H9 (cell line): ENCODE data around the gene PAK1IP1. TPM values are rescaled to one million over a fixed set of nuclear protein-coding genes. Genes with fewer than 3 reads are reported as not detected.

Experiments used
- DNase-seq: peaks from one replicate; pipeline ENCODE4 v3.0.0-alpha.2; 2017
- H2AFZ ChIP-seq: one replicate; pipeline ENCODE4 v1.6.1; 2013; ENCODE audit warnings: mild to moderate bottlenecking, low read length, control low read depth, moderate library complexity
- H2AK5ac ChIP-seq: 2 replicates; pipeline ENCODE4 v1.6.1; 2013; ENCODE audit warnings: low read length, control low read depth, mixed read lengths; ENCODE audit not compliant: insufficient read length
- H2BK120ac ChIP-seq: one replicate; pipeline ENCODE4 v1.6.1; 2013; ENCODE audit warnings: low read depth, mild to moderate bottlenecking, low read length, control low read depth, inconsistent platforms; ENCODE audit not compliant: poor library complexity, severe bottlenecking
- H2BK12ac ChIP-seq: 2 replicates; pipeline ENCODE4 v1.6.1; 2013; ENCODE audit warnings: low read length, control low read depth, mixed read lengths, low read depth; ENCODE audit not compliant: insufficient read length
- H2BK15ac ChIP-seq: 2 replicates; pipeline ENCODE4 v1.6.1; 2013; ENCODE audit warnings: low read depth, low read length, control low read depth
- H2BK20ac ChIP-seq: one replicate; pipeline ENCODE4 v1.6.1; 2013; ENCODE audit warnings: low read depth, mild to moderate bottlenecking, low read length, control low read depth, inconsistent platforms; ENCODE audit not compliant: poor library complexity, severe bottlenecking
- H2BK5ac ChIP-seq: 2 replicates; pipeline ENCODE4 v1.6.1; 2013; ENCODE audit warnings: low read length, control low read depth, mixed read lengths; ENCODE audit not compliant: insufficient read length
- H3K14ac ChIP-seq: 2 replicates; pipeline ENCODE4 v1.6.1; 2013; ENCODE audit warnings: low read length, control low read depth; ENCODE audit not compliant: insufficient read depth
- H3K18ac ChIP-seq: 2 replicates; pipeline ENCODE4 v1.6.1; 2013; ENCODE audit warnings: low read depth, mild to moderate bottlenecking, mixed read lengths, low read length, control low read depth; ENCODE audit not compliant: insufficient read length
- H3K23ac ChIP-seq: 2 replicates; pipeline ENCODE4 v1.6.1; 2013; ENCODE audit warnings: low read length, control low read depth, mixed read lengths, low read depth; ENCODE audit not compliant: insufficient read length
- H3K23me2 ChIP-seq: 2 replicates; pipeline ENCODE4 v1.6.1; 2013; ENCODE audit warnings: low read depth, mild to moderate bottlenecking, mixed read lengths, low read length, control low read depth; ENCODE audit not compliant: insufficient read length, poor library complexity, severe bottlenecking
- H3K27ac ChIP-seq: 2 replicates; pipeline ENCODE4 v1.5.1; 2013; ENCODE audit warnings: low read length, control low read depth, mixed read lengths, low read depth; ENCODE audit not compliant: insufficient read length
- H3K27me3 ChIP-seq: 2 replicates; pipeline ENCODE4 v1.6.1; 2013; ENCODE audit warnings: low read length, control low read depth, inconsistent platforms; ENCODE audit not compliant: insufficient read depth
- H3K4ac ChIP-seq: 2 replicates; pipeline ENCODE4 v1.6.1; 2013; ENCODE audit warnings: low read depth, mild to moderate bottlenecking, control low read depth, inconsistent platforms, low read length, moderate library complexity
- H3K4me1 ChIP-seq: 2 replicates; pipeline ENCODE4 v1.6.1; 2013; ENCODE audit warnings: low read length, control low read depth, inconsistent platforms; ENCODE audit not compliant: insufficient read depth
- H3K4me2 ChIP-seq: 2 replicates; pipeline ENCODE4 v1.6.1; 2013; ENCODE audit warnings: low read length, control low read depth, mixed read lengths; ENCODE audit not compliant: insufficient read length, insufficient read depth
- H3K56ac ChIP-seq: 2 replicates; pipeline ENCODE4 v1.6.1; 2013; ENCODE audit warnings: low read depth, mild to moderate bottlenecking, mixed read lengths, low read length, control low read depth; ENCODE audit not compliant: insufficient read length
- H3K79me1 ChIP-seq: 2 replicates; pipeline ENCODE4 v1.6.1; 2013; ENCODE audit warnings: low read depth, mild to moderate bottlenecking, moderate library complexity, low read length, control low read depth, inconsistent platforms; ENCODE audit not compliant: insufficient read depth, poor library complexity, severe bottlenecking
- H3K79me2 ChIP-seq: 2 replicates; pipeline ENCODE4 v1.6.1; 2013; ENCODE audit warnings: low read length, control low read depth, inconsistent platforms; ENCODE audit not compliant: insufficient read depth
- H3K9ac ChIP-seq: 2 replicates; pipeline ENCODE4 v1.6.1; 2013; ENCODE audit warnings: low read length, control low read depth, mixed read lengths; ENCODE audit not compliant: insufficient read length; ENCODE audit errors: extremely low read depth
- H3K9me3 ChIP-seq: one replicate; pipeline ENCODE4 v1.6.1; 2013; ENCODE audit warnings: low read depth, low read length, inconsistent platforms; ENCODE audit not compliant: control insufficient read depth
- H3T11ph ChIP-seq: one replicate; pipeline ENCODE4 v1.6.1; 2013; ENCODE audit warnings: mild to moderate bottlenecking, low read length, control low read depth, inconsistent platforms
- H4K20me1 ChIP-seq: one replicate; pipeline ENCODE4 v1.6.1; 2013; ENCODE audit not compliant: control insufficient read depth, insufficient read length, insufficient read depth
- H4K5ac ChIP-seq: 2 replicates; pipeline ENCODE4 v1.6.1; 2013; ENCODE audit warnings: low read depth, mild to moderate bottlenecking, mixed read lengths, low read length, control low read depth; ENCODE audit not compliant: insufficient read length
- H4K8ac ChIP-seq: replicated peaks from 2 replicates; pipeline ENCODE4 v1.6.1; 2013; ENCODE audit warnings: low read length, control low read depth, mixed read lengths, low read depth; ENCODE audit not compliant: insufficient read length
- H4K91ac ChIP-seq: 2 replicates; pipeline ENCODE4 v1.6.1; 2013; ENCODE audit warnings: low read depth, mild to moderate bottlenecking, moderate library complexity, mixed read lengths, low read length, control low read depth; ENCODE audit not compliant: insufficient read length
- H3K27ac Mint-ChIP-seq, 3 experiments: 2 replicates in 2 of 3; 3 replicates in 1 of 3; pipeline ENCODE4 v1.8.0; 2020 to 2021; ENCODE audit warnings: mixed read lengths in 3 of 3, mild to moderate bottlenecking in 1 of 3, moderate library complexity in 1 of 3
- H3K27me3 Mint-ChIP-seq: 2 replicates; pipeline ENCODE4 v1.8.0; 2021; ENCODE audit warnings: low read depth, mild to moderate bottlenecking, moderate library complexity, mixed read lengths
- H3K36me3 Mint-ChIP-seq, 3 experiments: 2 replicates in 2 of 3; 3 replicates in 1 of 3; pipeline ENCODE4 v1.8.0; 2020 to 2021; ENCODE audit warnings: low read depth in 3 of 3, mixed read lengths in 3 of 3; ENCODE audit not compliant: insufficient read depth in 1 of 3
- H3K4me1 Mint-ChIP-seq, 2 experiments: 2 replicates each; pipeline ENCODE4 v1.8.0; 2020; ENCODE audit warnings: mixed read lengths in 2 of 2
- H3K4me3 Mint-ChIP-seq, 2 experiments: 2 replicates in 1 of 2; 3 replicates in 1 of 2; pipeline ENCODE4 v1.8.0; 2020 to 2021; ENCODE audit warnings: mild to moderate bottlenecking in 2 of 2, mixed read lengths in 2 of 2, moderate library complexity in 1 of 2
- H3K9me3 Mint-ChIP-seq, 2 experiments: 2 replicates in 1 of 2; 3 replicates in 1 of 2; pipeline ENCODE4 v1.8.0; 2020; ENCODE audit warnings: mild to moderate bottlenecking in 2 of 2, mixed read lengths in 2 of 2, moderate library complexity in 1 of 2
- CTCF ChIP-seq: fragments of 200-600 bp; sonication (generic); conservative IDR thresholded peaks from 3 replicates; pipeline ENCODE4 v1.8.0; 2021; ENCODE audit warnings: antibody characterized with exemption, mild to moderate bottlenecking
- WGBS: extraction: QIAGEN DNeasy Blood & Tissue Kit; methylation state at CpG from one replicate; pipeline ENCODE4 v1.1.7; 2013; ENCODE audit warnings: missing lambda C conversion rate, low lambda C conversion rate, mixed read lengths; ENCODE audit not compliant: insufficient read length; ENCODE audit errors: extremely low coverage; 5-methylcytosine and 5-hydroxymethylcytosine counted together
- total RNA-seq: library from RNA; stranded (reverse); gene quantifications from 2 replicates; pipeline ENCODE4 v1.2.1, GENCODE V29; 2021

The PAK1IP1 gene
- total RNA-seq, 1 experiment from 2014 or later: 44.8 TPM

GRCh38 chr6:10733151-10733715, 38.5 kb downstream of the PAK1IP1 start:
- Histone ChIP-seq H2BK15ac (no peak overlapping the region), H2BK120ac (no peak overlapping the region), H3K4me2 (no peak overlapping the region), H3K9me3 (no peaks in the 10 kb centered on the region), H3K27ac (no peak overlapping the region), H2BK20ac (no peak overlapping the region), H3K4me1 (no peaks in the 10 kb centered on the region), H3K79me1 (no peaks in the 10 kb centered on the region), H3K23ac (no peak overlapping the region), H3T11ph (no peak overlapping the region), H3K23me2 (no peaks in the 10 kb centered on the region), H3K18ac (no peak overlapping the region), H3K9ac (no peak overlapping the region), H3K79me2 (no peaks in the 10 kb centered on the region), H4K20me1 (no peaks in the 10 kb centered on the region), H3K4ac (no peak overlapping the region), H4K91ac (no peak overlapping the region), H4K8ac (no peak overlapping the region), H4K5ac (no peak overlapping the region), H2AK5ac (no peak overlapping the region), H3K56ac (no peak overlapping the region), H3K14ac (no peak overlapping the region), H3K27me3 (no peaks in the 10 kb centered on the region), H2BK5ac (no peak overlapping the region), H2BK12ac (no peak overlapping the region), H2AFZ (no peak overlapping the region)
- H3K36me3 Mint-ChIP-seq: peaks cover 20 to 42% (median 40%) of the 10 kb centered on the region in 3 experiments; a peak in 6 of 7 replicates
- H3K4me3 Mint-ChIP-seq: no peak overlapping the region
- peak overlapping the region in 1 of 3 experiments; percentile 58; a peak in 2 of 7 replicates for H3K27ac Mint-ChIP-seq
- TF ChIP-seq CTCF: no peak
- no peaks in the 10 kb centered on the region for H3K9me3 Mint-ChIP-seq
- WGBS: no CpG with 5 or more reads among the region's 17 CpGs
- H3K27me3 Mint-ChIP-seq: no peaks in the 10 kb centered on the region
- no peak for DNase-seq
- H3K4me1 Mint-ChIP-seq: no peaks in the 10 kb centered on the region
